IMR-90 (cell line): Measurements from ENCODE around the gene DBNL.

Experiments
- BHLHE40 ChIP-seq: fragments of 150-350 bp; IDR thresholded peaks from 2 replicates; pipeline ENCODE4 v1.6.1; 2016; ENCODE audit warnings: mild to moderate bottlenecking, low read depth, low read length
- CTCF ChIP-seq: conservative IDR thresholded peaks from 2 replicates; pipeline ENCODE4 v1.5.1; 2012; ENCODE audit warnings: mild to moderate bottlenecking, low read depth, low read length, improper control_type of control experiment
- POLR2A ChIP-seq: IDR thresholded peaks from 2 replicates; pipeline ENCODE4 v1.6.1; 2012; ENCODE audit warnings: mild to moderate bottlenecking, low read depth, low read length

- TF ChIP-seq CTCF (no peak), BHLHE40 (no peak), POLR2A (no peak; the same call in 1 of the 2 replicates)
Observed at GRCh38 chr7:44064791-44065430, 20.4 kb downstream of the DBNL start.
